ENCODE measurements around the gene NFKB2. TPM values are rescaled to one million over a fixed set of nuclear protein-coding genes. Genes with fewer than 3 reads are reported as not detected.

The NFKB2 gene
- total RNA-seq, 1 donor, result 20.3 TPM

DNA sequence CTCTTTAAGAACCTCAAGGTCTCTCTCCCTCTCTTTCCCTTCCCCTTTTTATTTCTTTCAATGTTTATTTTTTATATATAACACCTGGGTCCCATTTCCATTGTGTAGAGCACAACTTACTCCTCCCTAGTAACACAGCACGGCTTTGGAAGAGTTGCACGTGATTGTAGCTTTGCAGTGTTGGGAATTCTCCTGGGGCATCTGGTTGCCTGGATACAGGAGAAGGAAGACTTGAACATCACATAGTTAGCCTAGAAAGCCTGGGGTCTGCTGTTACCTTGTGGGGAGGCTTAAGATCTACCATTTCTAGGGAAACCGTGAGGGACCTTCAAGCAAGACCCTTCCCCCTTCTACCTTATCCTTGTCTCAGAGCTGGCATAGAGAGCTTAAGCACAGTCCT lies 41.1 kb upstream of the NFKB2 start:
- peaks cover 51% of the 10 kb centered on the region for H4K20me1 ChIP-seq (ENCODE audit: insufficient read depth, low read length)
- no peak overlapping the region for H3K4me2 ChIP-seq (ENCODE audit: insufficient read depth, low read length)
- no peaks in the 10 kb centered on the region for H3K9me3 ChIP-seq (ENCODE audit: low read depth, low read length)
- no peak overlapping the region for H3K27ac ChIP-seq (ENCODE audit: low read depth, low read length)
- no peak overlapping the region for H2AFZ ChIP-seq (ENCODE audit: low read length)
- no peaks in the 10 kb centered on the region for H3K27me3 ChIP-seq (ENCODE audit: insufficient read depth, low read length)
- peaks cover 19% of the 10 kb centered on the region for H3K79me2 ChIP-seq (ENCODE audit: insufficient read depth, low read length)
- TF ChIP-seq, protein P1, sequence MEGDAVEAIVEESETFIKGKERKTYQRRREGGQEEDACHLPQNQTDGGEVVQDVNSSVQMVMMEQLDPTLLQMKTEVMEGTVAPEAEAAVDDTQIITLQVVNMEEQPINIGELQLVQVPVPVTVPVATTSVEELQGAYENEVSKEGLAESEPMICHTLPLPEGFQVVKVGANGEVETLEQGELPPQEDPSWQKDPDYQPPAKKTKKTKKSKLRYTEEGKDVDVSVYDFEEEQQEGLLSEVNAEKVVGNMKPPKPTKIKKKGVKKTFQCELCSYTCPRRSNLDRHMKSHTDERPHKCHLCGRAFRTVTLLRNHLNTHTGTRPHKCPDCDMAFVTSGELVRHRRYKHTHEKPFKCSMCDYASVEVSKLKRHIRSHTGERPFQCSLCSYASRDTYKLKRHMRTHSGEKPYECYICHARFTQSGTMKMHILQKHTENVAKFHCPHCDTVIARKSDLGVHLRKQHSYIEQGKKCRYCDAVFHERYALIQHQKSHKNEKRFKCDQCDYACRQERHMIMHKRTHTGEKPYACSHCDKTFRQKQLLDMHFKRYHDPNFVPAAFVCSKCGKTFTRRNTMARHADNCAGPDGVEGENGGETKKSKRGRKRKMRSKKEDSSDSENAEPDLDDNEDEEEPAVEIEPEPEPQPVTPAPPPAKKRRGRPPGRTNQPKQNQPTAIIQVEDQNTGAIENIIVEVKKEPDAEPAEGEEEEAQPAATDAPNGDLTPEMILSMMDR (IDR thresholded peaks at IDR 0.05; ENCODE audit: extremely low read depth, low read depth, low read length), result no peak
- H3K4me1 ChIP-seq (ENCODE audit: insufficient read depth, low read length), result no peaks in the 10 kb centered on the region
- H3K36me3 ChIP-seq (ENCODE audit: insufficient read depth, low read length), result peaks cover 71% of the 10 kb centered on the region
- DNase-seq (ENCODE audit: insufficient read length, low spot score, missing footprints), result no peak
- H3K4me3 ChIP-seq (ENCODE audit: insufficient read depth, low read length), result no peak overlapping the region

DNA sequence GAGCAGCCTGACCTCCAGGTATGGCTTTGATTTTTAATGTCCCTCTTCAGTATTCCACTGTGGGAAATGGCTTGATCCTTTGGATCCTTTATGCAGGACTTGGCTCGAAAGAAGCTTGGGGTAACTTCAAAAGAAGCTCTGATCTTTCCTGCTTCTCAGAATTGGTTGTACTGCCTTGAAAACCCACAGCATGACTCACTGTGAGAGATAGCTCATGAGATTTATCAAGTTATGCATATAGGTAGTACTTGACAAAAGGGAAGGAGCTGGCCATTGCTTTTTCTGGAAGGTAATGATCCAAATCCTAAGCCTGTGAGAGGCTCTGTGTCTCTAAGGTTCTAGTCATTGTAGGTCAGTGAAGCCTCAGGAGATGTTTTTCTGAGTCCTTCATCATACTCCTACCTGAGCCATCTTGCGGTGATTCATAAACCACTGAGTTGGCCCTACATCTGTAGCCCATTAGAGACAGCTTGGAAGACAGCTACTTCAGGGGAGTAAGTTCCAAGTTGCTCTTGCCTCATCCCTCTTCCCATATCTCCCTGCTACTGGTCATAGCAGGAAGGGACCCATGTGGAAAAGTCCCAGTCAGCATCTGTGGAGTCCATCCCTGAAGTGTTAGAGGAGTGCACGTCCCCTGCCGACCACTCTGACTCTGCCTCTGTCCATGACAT lies 36.7 kb upstream of the NFKB2 start:
- Histone ChIP-seq H4K20me1 (ENCODE audit: insufficient read depth, low read length) (peaks cover 47% of the 10 kb centered on the region), H3K36me3 (ENCODE audit: insufficient read depth, low read length) (peaks cover 80% of the 10 kb centered on the region), H2AFZ (ENCODE audit: low read length) (no peak overlapping the region), H3K79me2 (ENCODE audit: insufficient read depth, low read length) (no peaks in the 10 kb centered on the region), H3K4me2 (ENCODE audit: insufficient read depth, low read length) (no peak overlapping the region), H3K4me3 (ENCODE audit: insufficient read depth, low read length) (no peak overlapping the region), H3K27me3 (ENCODE audit: insufficient read depth, low read length) (no peaks in the 10 kb centered on the region), H3K4me1 (ENCODE audit: insufficient read depth, low read length) (no peaks in the 10 kb centered on the region), H3K27ac (ENCODE audit: low read depth, low read length) (no peak overlapping the region), H3K9me3 (ENCODE audit: low read depth, low read length) (no peaks in the 10 kb centered on the region)
- TF ChIP-seq, protein P1 (IDR thresholded peaks at IDR 0.05; ENCODE audit: extremely low read depth, low read depth, low read length), result no peak
- DNase-seq (ENCODE audit: insufficient read length, low spot score, missing footprints), result no peak

GRCh38 chr10:102367441-102367840 lies 28.1 kb upstream of the NFKB2 start:
- Histone ChIP-seq H4K20me1 (ENCODE audit: insufficient read depth, low read length) (peaks cover 25% of the 10 kb centered on the region), H3K27ac (ENCODE audit: low read depth, low read length) (no peak overlapping the region), H2AFZ (ENCODE audit: low read length) (no peak overlapping the region), H3K36me3 (ENCODE audit: insufficient read depth, low read length) (peaks cover 89% of the 10 kb centered on the region), H3K79me2 (ENCODE audit: insufficient read depth, low read length) (no peaks in the 10 kb centered on the region), H3K27me3 (ENCODE audit: insufficient read depth, low read length) (no peaks in the 10 kb centered on the region), H3K4me3 (ENCODE audit: insufficient read depth, low read length) (no peak overlapping the region), H3K9me3 (ENCODE audit: low read depth, low read length) (no peaks in the 10 kb centered on the region), H3K4me1 (ENCODE audit: insufficient read depth, low read length) (no peaks in the 10 kb centered on the region), H3K4me2 (ENCODE audit: insufficient read depth, low read length) (no peak overlapping the region)
- TF ChIP-seq, protein P1 (IDR thresholded peaks at IDR 0.05; ENCODE audit: extremely low read depth, low read depth, low read length), result no peak
- DNase-seq (ENCODE audit: insufficient read length, low spot score, missing footprints), result no peak

DNA sequence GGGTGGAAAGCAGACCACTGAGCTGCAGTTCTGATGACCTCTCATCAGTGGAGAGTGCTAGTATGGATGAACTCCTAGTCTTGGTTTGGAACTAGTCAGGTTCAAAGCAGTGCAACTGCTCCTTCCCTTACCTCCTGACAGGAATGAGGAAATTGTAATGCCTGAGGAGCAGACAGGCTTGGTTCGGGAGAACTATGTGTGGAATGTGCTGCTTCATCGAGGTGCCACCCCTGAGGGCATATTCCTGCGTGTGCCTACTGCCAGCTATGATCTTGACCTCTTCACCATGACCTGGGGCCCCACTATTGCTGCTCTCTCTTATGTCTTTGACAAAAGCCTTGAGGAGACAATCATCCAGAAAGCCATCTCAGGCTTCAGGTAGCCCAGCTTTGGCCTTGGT lies 27.4 kb upstream of the NFKB2 start:
- peaks cover 21% of the 10 kb centered on the region for H4K20me1 ChIP-seq (ENCODE audit: insufficient read depth, low read length)
- H3K4me3 ChIP-seq (ENCODE audit: insufficient read depth, low read length), result no peak overlapping the region
- H3K9me3 ChIP-seq (ENCODE audit: low read depth, low read length), result no peaks in the 10 kb centered on the region
- DNase-seq (ENCODE audit: insufficient read length, low spot score, missing footprints), result peak; percentile 58
- H3K79me2 ChIP-seq (ENCODE audit: insufficient read depth, low read length), result no peaks in the 10 kb centered on the region
- H3K4me1 ChIP-seq (ENCODE audit: insufficient read depth, low read length), result no peaks in the 10 kb centered on the region
- H3K36me3 ChIP-seq (ENCODE audit: insufficient read depth, low read length), result peaks cover 88% of the 10 kb centered on the region
- H3K27ac ChIP-seq (ENCODE audit: low read depth, low read length), result no peak overlapping the region
- TF ChIP-seq, protein P1 (IDR thresholded peaks at IDR 0.05; ENCODE audit: extremely low read depth, low read depth, low read length), result no peak
- no peak overlapping the region for H2AFZ ChIP-seq (ENCODE audit: low read length)
- no peak overlapping the region for H3K4me2 ChIP-seq (ENCODE audit: insufficient read depth, low read length)
- no peaks in the 10 kb centered on the region for H3K27me3 ChIP-seq (ENCODE audit: insufficient read depth, low read length)

Data from osteoblast (primary cell).